C4-2B (cell line): Measurements from ENCODE around the gene EFCAB8.

ENCODE experiments used
- CTCF ChIP-seq: fragments of 450-650 bp; conservative IDR thresholded peaks from 2 replicates; pipeline ENCODE4 v1.5.1; 2017; ENCODE audit warnings: mild to moderate bottlenecking
- ZFX ChIP-seq: fragments of 450-650 bp; IDR thresholded peaks from 2 replicates; pipeline ENCODE4 v1.6.1; 2017

- TF ChIP-seq CTCF (no peak), ZFX (no peak)
Observed at GRCh38 chr20:33010133-33010504, 151.4 kb downstream of the EFCAB8 start.
